HUES48 (cell line): Measurements from ENCODE around the gene HEG1.

Experiments
- H3K27ac ChIP-seq: one replicate; pipeline ENCODE4 v1.7.0; 2013; ENCODE audit warnings: low read depth, low read length, inconsistent platforms
- H3K27me3 ChIP-seq: 2 replicates; pipeline ENCODE4 v1.6.1; 2013; ENCODE audit warnings: mild to moderate bottlenecking, low read length; ENCODE audit not compliant: control insufficient read depth, insufficient read depth
- H3K36me3 ChIP-seq: 2 replicates; pipeline ENCODE4 v1.6.1; 2013; ENCODE audit warnings: low read length; ENCODE audit not compliant: control insufficient read depth, insufficient read depth
- H3K4me1 ChIP-seq: 2 replicates; pipeline ENCODE4 v1.6.1; 2013; ENCODE audit warnings: mild to moderate bottlenecking, low read length; ENCODE audit not compliant: control insufficient read depth, insufficient read depth
- H3K4me3 ChIP-seq: 2 replicates; pipeline ENCODE4 v1.5.1; 2013; ENCODE audit warnings: mild to moderate bottlenecking, low read depth, low read length
- H3K9ac ChIP-seq: 2 replicates; pipeline ENCODE4 v1.6.1; 2013; ENCODE audit warnings: mild to moderate bottlenecking, low read depth, low read length, moderate library complexity
- H3K9me3 ChIP-seq: 2 replicates; pipeline ENCODE4 v1.6.1; 2013; ENCODE audit warnings: low read length; ENCODE audit not compliant: control insufficient read depth, insufficient read depth

The HEG1 gene

DNA sequence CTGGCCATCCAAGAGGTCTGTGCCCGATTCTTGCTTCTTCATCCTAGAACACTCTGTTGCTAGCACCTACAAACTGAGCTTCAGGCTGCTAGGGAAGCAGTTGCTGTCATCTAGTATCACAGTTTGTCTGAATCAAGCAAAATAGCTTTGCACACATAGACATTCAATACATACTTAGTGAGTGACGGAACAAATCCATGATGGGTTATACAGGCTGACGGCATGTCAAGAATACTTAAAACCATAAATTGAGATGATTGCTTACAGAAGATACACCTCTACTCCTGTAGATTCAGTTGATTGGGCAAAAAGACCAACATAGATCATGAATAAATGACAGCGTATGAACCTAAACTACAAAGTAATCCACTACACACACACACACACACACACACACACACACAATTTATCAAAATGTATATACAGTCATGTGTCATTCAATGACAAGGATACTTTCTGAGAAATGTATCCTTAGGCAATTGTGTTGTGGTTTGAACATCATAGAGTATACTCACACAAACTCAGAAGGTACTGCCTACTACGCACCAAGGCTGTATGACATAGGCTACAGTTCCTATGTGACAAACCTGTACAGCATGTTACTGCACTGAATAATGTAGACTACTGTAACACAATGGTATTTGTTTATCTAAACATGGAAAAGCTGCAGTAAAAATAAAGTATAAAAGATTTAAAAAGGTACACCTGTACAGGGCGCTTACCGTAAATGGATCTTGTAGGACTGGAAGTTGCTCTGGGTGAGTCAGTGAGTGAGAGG is 14.4 kb upstream of the HEG1 start:
- Histone ChIP-seq H3K4me3 (no peak overlapping the region), H3K27ac (no peak overlapping the region), H3K4me1 (peaks cover 9% of the 10 kb centered on the region; the same call in 1 of the 2 replicates), H3K9ac (no peak overlapping the region), H3K9me3 (no peaks in the 10 kb centered on the region), H3K27me3 (no peaks in the 10 kb centered on the region), H3K36me3 (no peaks in the 10 kb centered on the region)

DNA sequence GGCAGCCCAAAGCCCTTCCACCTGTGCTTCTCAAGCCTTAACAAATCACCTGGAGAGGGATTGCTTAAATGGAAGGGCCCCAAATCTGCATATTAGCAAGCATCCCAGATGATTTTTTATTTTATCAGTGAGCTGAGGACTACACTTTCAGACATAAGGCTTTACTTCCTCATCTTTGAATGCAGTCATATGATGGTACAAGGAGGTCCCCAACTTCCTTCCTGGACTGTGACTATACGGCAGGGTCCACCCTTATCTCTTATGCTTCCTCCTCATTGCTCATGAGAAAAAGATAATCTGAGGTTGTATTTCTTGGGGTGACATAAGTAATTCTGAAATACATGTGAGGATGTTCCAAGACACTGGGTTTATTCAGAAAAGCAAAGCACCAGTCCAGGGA is 13.7 kb upstream of the HEG1 start:
- Histone ChIP-seq H3K27ac (no peak overlapping the region), H3K9ac (no peak overlapping the region), H3K36me3 (no peaks in the 10 kb centered on the region), H3K4me3 (no peak overlapping the region), H3K27me3 (no peaks in the 10 kb centered on the region), H3K4me1 (peaks cover 9% of the 10 kb centered on the region; the same call in 1 of the 2 replicates), H3K9me3 (no peaks in the 10 kb centered on the region)

- Histone ChIP-seq H3K27me3 (no peaks in the 10 kb centered on the region), H3K36me3 (no peaks in the 10 kb centered on the region), H3K4me3 (no peak overlapping the region), H3K4me1 (peaks cover 12% of the 10 kb centered on the region; the same call in 1 of the 2 replicates), H3K9ac (no peak overlapping the region), H3K9me3 (no peaks in the 10 kb centered on the region), H3K27ac (no peak overlapping the region)
Observed at GRCh38 chr3:125068265-125068664, 12.5 kb upstream of the HEG1 start.

GRCh38 chr3:125067225-125067624 is 11.4 kb upstream of the HEG1 start:
- Histone ChIP-seq H3K9me3 (no peaks in the 10 kb centered on the region), H3K36me3 (no peaks in the 10 kb centered on the region), H3K4me1 (peaks cover 16% of the 10 kb centered on the region; the same call in 1 of the 2 replicates), H3K9ac (no peak overlapping the region), H3K27me3 (no peaks in the 10 kb centered on the region), H3K27ac (peak overlapping the region; percentile 46), H3K4me3 (no peak overlapping the region)

GRCh38 chr3:125062904-125063618 is 7.3 kb upstream of the HEG1 start:
- H3K27ac ChIP-seq, result no peak overlapping the region
- peaks cover 6% of the 10 kb centered on the region for H3K27me3 ChIP-seq
- H3K36me3 ChIP-seq, result no peaks in the 10 kb centered on the region
- no peak overlapping the region for H3K9ac ChIP-seq
- H3K4me3 ChIP-seq, result no peak overlapping the region
- peaks cover 29% of the 10 kb centered on the region for H3K4me1 ChIP-seq
- H3K9me3 ChIP-seq, result no peaks in the 10 kb centered on the region

GRCh38 chr3:125061646-125062045 is 5.8 kb upstream of the HEG1 start:
- Histone ChIP-seq H3K4me1 (peaks cover 23% of the 10 kb centered on the region), H3K27ac (no peak overlapping the region)

GRCh38 chr3:125061170-125061569 is 5.4 kb upstream of the HEG1 start:
- Histone ChIP-seq H3K36me3 (no peaks in the 10 kb centered on the region), H3K9ac (no peak overlapping the region), H3K27me3 (peaks cover 23% of the 10 kb centered on the region), H3K4me3 (no peak overlapping the region), H3K4me1 (peaks cover 25% of the 10 kb centered on the region), H3K27ac (no peak overlapping the region), H3K9me3 (no peaks in the 10 kb centered on the region)

More at GRCh38 chr3:125061646-125062045, 5.8 kb upstream of the HEG1 start:
- no peak overlapping the region for H3K4me3 ChIP-seq
- H3K27me3 ChIP-seq, result peaks cover 19% of the 10 kb centered on the region
- no peaks in the 10 kb centered on the region for H3K9me3 ChIP-seq
- H3K36me3 ChIP-seq, result no peaks in the 10 kb centered on the region
- no peak overlapping the region for H3K9ac ChIP-seq

DNA sequence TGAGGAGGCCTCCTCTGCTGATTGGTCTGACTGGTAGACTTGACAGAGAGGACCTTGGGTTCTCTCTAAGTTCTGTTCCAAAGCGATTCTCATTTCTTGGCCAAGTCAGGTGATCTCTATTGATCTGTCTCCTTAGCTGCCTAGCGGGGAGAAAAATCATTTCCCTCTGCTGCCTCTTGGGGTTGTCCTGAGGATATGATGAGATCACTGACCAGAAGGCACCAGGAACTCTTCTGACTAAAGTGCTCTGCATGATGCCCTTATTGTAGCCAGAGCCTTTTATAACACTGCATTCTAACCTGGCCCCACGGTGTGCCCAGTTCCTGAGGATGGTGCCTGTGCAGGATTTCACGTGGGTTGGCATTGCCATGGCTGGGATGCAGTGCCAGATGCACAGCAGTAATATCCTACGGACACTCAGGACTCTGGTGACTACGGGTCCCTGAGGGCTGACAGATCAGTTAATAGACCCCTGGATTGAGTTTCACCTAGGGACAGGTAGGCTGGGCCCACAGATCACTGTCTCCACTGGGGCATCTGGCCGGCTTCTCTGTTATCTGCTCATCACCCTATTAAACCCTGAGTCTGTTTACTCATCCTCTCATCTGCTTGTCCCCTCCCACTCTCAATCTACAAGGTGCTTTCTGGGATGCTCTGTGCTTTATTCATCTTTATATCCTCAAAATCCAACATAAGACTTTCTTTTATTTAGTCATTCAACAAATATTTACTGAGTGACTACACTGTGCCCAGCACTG is 3.9 kb upstream of the HEG1 start:
- Histone ChIP-seq H3K27me3 (peaks cover 31% of the 10 kb centered on the region), H3K4me1 (peaks cover 27% of the 10 kb centered on the region)

DNA sequence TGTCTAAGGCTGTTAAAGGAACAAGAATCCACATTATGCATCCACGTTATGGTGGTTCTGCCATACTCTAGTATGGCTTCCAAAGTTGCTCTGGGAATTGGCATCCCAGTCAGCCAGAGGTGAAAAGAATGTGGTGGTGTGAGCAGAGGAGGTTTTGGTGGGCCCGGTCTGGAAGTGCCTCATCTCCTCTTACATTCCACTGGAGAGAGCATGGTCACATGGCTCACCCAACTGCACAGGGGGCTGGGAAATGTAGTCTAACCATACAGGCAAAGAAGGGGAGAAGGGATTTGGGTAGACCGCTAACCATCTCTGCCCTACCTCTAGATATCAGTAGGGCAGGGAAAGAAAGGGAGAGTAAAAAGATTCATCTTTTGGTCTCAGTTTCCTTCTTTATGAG is 3.2 kb upstream of the HEG1 start:
- H3K36me3 ChIP-seq, result no peaks in the 10 kb centered on the region
- H3K27me3 ChIP-seq, result peaks cover 37% of the 10 kb centered on the region
- H3K4me3 ChIP-seq, result no peak overlapping the region
- H3K9ac ChIP-seq, result no peak overlapping the region
- peak overlapping the region; percentile 19 for H3K27ac ChIP-seq
- H3K4me1 ChIP-seq, result peaks cover 34% of the 10 kb centered on the region
- H3K9me3 ChIP-seq, result no peaks in the 10 kb centered on the region

More for the DNA sequence above, 3.9 kb upstream of the HEG1 start:
- H3K36me3 ChIP-seq, result no peaks in the 10 kb centered on the region
- no peak overlapping the region for H3K9ac ChIP-seq
- H3K9me3 ChIP-seq, result no peaks in the 10 kb centered on the region
- no peak overlapping the region for H3K27ac ChIP-seq
- H3K4me3 ChIP-seq, result no peak overlapping the region

GRCh38 chr3:125058529-125058928 is 2.7 kb upstream of the HEG1 start:
- peak overlapping the region; percentile 19 for H3K27ac ChIP-seq
- peaks cover 41% of the 10 kb centered on the region for H3K27me3 ChIP-seq
- H3K4me1 ChIP-seq, result peaks cover 39% of the 10 kb centered on the region
- no peak overlapping the region for H3K9ac ChIP-seq
- H3K36me3 ChIP-seq, result no peaks in the 10 kb centered on the region
- H3K9me3 ChIP-seq, result no peaks in the 10 kb centered on the region
- H3K4me3 ChIP-seq, result no peak overlapping the region
